SK-N-SH treated with all-trans-retinoic acid at 6 μM for 48 hours (cell line): Measurements from ENCODE around the gene GHRL.

Experiments used
- ARNTL ChIP-seq: fragments of 450-650 bp; formaldehyde crosslinking; IDR thresholded peaks from 2 replicates; pipeline ENCODE4 v1.5.0; 2020; ENCODE audit warnings: low read depth, mild to moderate bottlenecking, moderate library complexity, borderline replicate concordance
- BACH2 ChIP-seq: fragments of 250-450 bp; sonication (Bioruptor Pico); IDR thresholded peaks from 2 replicates; pipeline ENCODE4 v1.9.0; 2021; ENCODE audit warnings: mild to moderate bottlenecking, borderline replicate concordance
- CREB5 ChIP-seq: fragments of 250-450 bp; sonication (Bioruptor Pico); IDR thresholded peaks from 2 replicates; pipeline ENCODE4 v1.5.1; 2020; ENCODE audit warnings: low read depth, mild to moderate bottlenecking, moderate library complexity
- ESRRG ChIP-seq: fragments of 250-450 bp; sonication (Bioruptor Pico); IDR thresholded peaks from 2 replicates; pipeline ENCODE4 v1.6.1; 2021; ENCODE audit warnings: mild to moderate bottlenecking
- ISL1 ChIP-seq: fragments of 250-450 bp; sonication (Bioruptor Pico); IDR thresholded peaks from 2 replicates; pipeline ENCODE4 v2.1.2; 2022; ENCODE audit warnings: mild to moderate bottlenecking, moderate library complexity
- PATZ1 ChIP-seq: fragments of 250-450 bp; sonication (Bioruptor Pico); IDR thresholded peaks from 2 replicates; pipeline ENCODE4 v1.8.0; 2020; ENCODE audit warnings: mild to moderate bottlenecking, moderate library complexity, borderline replicate concordance
- RARB ChIP-seq: fragments of 250-450 bp; sonication (Bioruptor Pico); IDR thresholded peaks from 2 replicates; pipeline ENCODE4 v1.8.0; 2021; ENCODE audit warnings: mild to moderate bottlenecking, moderate library complexity
- SNAI2 ChIP-seq: fragments of 250-450 bp; sonication (Bioruptor Pico); IDR thresholded peaks from 2 replicates; pipeline ENCODE4 v1.5.0; 2020; ENCODE audit warnings: mild to moderate bottlenecking, moderate library complexity
- ZFP3 ChIP-seq: fragments of 250-450 bp; sonication (Bioruptor Pico); IDR thresholded peaks from 2 replicates; pipeline ENCODE4 v1.5.0; 2020; ENCODE audit warnings: mild to moderate bottlenecking, moderate library complexity
- ZFP30 ChIP-seq: fragments of 450-650 bp; formaldehyde crosslinking; IDR thresholded peaks from 2 replicates; pipeline ENCODE4 v1.5.0; 2022; ENCODE audit warnings: mild to moderate bottlenecking, moderate library complexity
- ZNF70 ChIP-seq: fragments of 450-650 bp; formaldehyde crosslinking; IDR thresholded peaks from 2 replicates; pipeline ENCODE4 v1.5.0; 2020; ENCODE audit warnings: mild to moderate bottlenecking, moderate library complexity

GRCh38 chr3:10262027-10262426 is 30.7 kb downstream of the GHRL start:
- TF ChIP-seq PATZ1 (CRISPR knock-in tag) (no peak), ISL1 (CRISPR knock-in tag) (no peak), ZFP3 (no peak), ARNTL (CRISPR knock-in tag) (no peak), CREB5 (CRISPR knock-in tag) (no peak), ESRRG (CRISPR knock-in tag) (no peak), ZFP30 (CRISPR knock-in tag) (no peak), RARB (no peak), SNAI2 (no peak), BACH2 (CRISPR knock-in tag) (no peak), ZNF70 (CRISPR knock-in tag) (no peak)
